HEK293 (cell line): ENCODE measurements around the gene GABRA6.

Experiments used
- CTCF ChIA-PET: fragments of 350-600 bp; formaldehyde crosslinking; extraction: SDS; loops from one replicate; lab custom pipeline; 2021; ENCODE audit warnings: antibody characterized with exemption; lab: Yijun Ruan, JAX
- POLR2A ChIA-PET: fragments of 300-600 bp; formaldehyde crosslinking; extraction: SDS; loops from one replicate; lab custom pipeline; 2020; ENCODE audit warnings: antibody characterized with exemption, inconsistent platforms; lab: Yijun Ruan, JAX
- H3K27ac ChIP-seq: fragments of 200-500 bp; sonication (Bioruptor generic); 2 replicates; pipeline ENCODE4 v1.5.1; 2014; ENCODE audit warnings: low read depth, low read length, control low read depth, inconsistent platforms; ENCODE audit errors: extremely low read depth
- H3K36me3 ChIP-seq, 2 experiments: fragments of 200-500 bp in 1 of 2; sonication (Bioruptor generic) in 1 of 2; 1 replicate in 1 of 2; 2 replicates in 1 of 2; pipeline ENCODE4 v1.5.1; 2014 to 2017; ENCODE audit warnings: inconsistent platforms in 2 of 2, low read length in 2 of 2; ENCODE audit not compliant: control insufficient read depth in 2 of 2, insufficient read depth in 1 of 2
- H3K4me1 ChIP-seq: fragments of 200-500 bp; sonication (Bioruptor generic); 2 replicates; pipeline ENCODE4 v1.5.1; 2014; ENCODE audit warnings: mild to moderate bottlenecking, low read length, inconsistent platforms; ENCODE audit not compliant: control insufficient read depth, insufficient read depth
- H3K4me3 ChIP-seq: 2 replicates; pipeline ENCODE4 v1.5.1; 2011; ENCODE audit warnings: low read depth, mild to moderate bottlenecking, control low read depth, low read length, moderate library complexity
- H3K9me3 ChIP-seq: fragments of 200-500 bp; sonication (Bioruptor generic); 2 replicates; pipeline ENCODE4 v1.5.1; 2014; ENCODE audit warnings: low read depth, low read length, inconsistent platforms; ENCODE audit not compliant: control insufficient read depth, insufficient read depth
- SETDB1 ChIP-seq: IDR thresholded peaks from one replicate; pipeline ENCODE4 v1.6.1; 2017; ENCODE audit warnings: mild to moderate bottlenecking, low read length, moderate library complexity, mixed read lengths; ENCODE audit not compliant: insufficient read length
- SP7 ChIP-seq: fragments of 450-650 bp; formaldehyde crosslinking; IDR thresholded peaks from 2 replicates; pipeline ENCODE4 v1.5.1; 2016; ENCODE audit warnings: missing biosample characterization, missing genetic modification characterization
- ZBTB11 ChIP-seq: fragments of 450-650 bp; formaldehyde crosslinking; conservative IDR thresholded peaks from 2 replicates; pipeline ENCODE4 v1.5.1; 2016; ENCODE audit warnings: low read depth, missing biosample characterization, missing genetic modification characterization
- ZIC2 ChIP-seq: fragments of 450-650 bp; formaldehyde crosslinking; IDR thresholded peaks from 2 replicates; pipeline ENCODE4 v1.5.1; 2016; ENCODE audit warnings: missing biosample characterization, missing genetic modification characterization
- ZNF138 ChIP-seq: fragments of 450-650 bp; formaldehyde crosslinking; IDR thresholded peaks from 2 replicates; pipeline ENCODE4 v1.5.1; 2016; ENCODE audit warnings: missing biosample characterization, missing genetic modification characterization, borderline replicate concordance
- ZNF2 ChIP-seq: fragments of 450-650 bp; formaldehyde crosslinking; IDR thresholded peaks from 2 replicates; pipeline ENCODE4 v1.5.1; 2016; ENCODE audit warnings: missing biosample characterization, missing genetic modification characterization
- ZNF24 ChIP-seq: fragments of 450-650 bp; formaldehyde crosslinking; IDR thresholded peaks from 2 replicates; pipeline ENCODE4 v1.5.1; 2016; ENCODE audit warnings: missing biosample characterization, missing genetic modification characterization
- ZNF302 ChIP-seq: fragments of 450-650 bp; formaldehyde crosslinking; IDR thresholded peaks from 2 replicates; pipeline ENCODE4 v1.5.1; 2016; ENCODE audit warnings: missing biosample characterization, missing genetic modification characterization, low read depth
- ZNF311 ChIP-seq: fragments of 450-650 bp; formaldehyde crosslinking; IDR thresholded peaks from 2 replicates; pipeline ENCODE4 v1.5.1; 2017; ENCODE audit warnings: missing biosample characterization, missing genetic modification characterization, borderline replicate concordance
- ZNF354C ChIP-seq: fragments of 450-650 bp; formaldehyde crosslinking; IDR thresholded peaks from 2 replicates; pipeline ENCODE4 v1.5.1; 2016; ENCODE audit warnings: missing biosample characterization, missing genetic modification characterization, low read depth, borderline replicate concordance
- ZNF394 ChIP-seq: fragments of 450-650 bp; formaldehyde crosslinking; IDR thresholded peaks from 2 replicates; pipeline ENCODE4 v1.5.1; 2016; ENCODE audit warnings: missing biosample characterization, missing genetic modification characterization, mild to moderate bottlenecking, moderate library complexity, borderline replicate concordance
- ZNF521 ChIP-seq: fragments of 450-650 bp; formaldehyde crosslinking; IDR thresholded peaks from 2 replicates; pipeline ENCODE4 v1.5.1; 2017; ENCODE audit warnings: missing biosample characterization, mild to moderate bottlenecking, missing genetic modification characterization
- ZNF555 ChIP-seq: fragments of 450-650 bp; formaldehyde crosslinking; conservative IDR thresholded peaks from 2 replicates; pipeline ENCODE4 v1.5.1; 2017; ENCODE audit warnings: missing biosample characterization, mild to moderate bottlenecking, missing genetic modification characterization, inconsistent platforms
- ZNF837 ChIP-seq: fragments of 450-650 bp; formaldehyde crosslinking; IDR thresholded peaks from 2 replicates; pipeline ENCODE4 v1.5.1; 2016; ENCODE audit warnings: missing biosample characterization, missing genetic modification characterization
- ZSCAN23 ChIP-seq: fragments of 450-650 bp; formaldehyde crosslinking; IDR thresholded peaks from 2 replicates; pipeline ENCODE4 v1.5.1; 2016; ENCODE audit warnings: missing biosample characterization, missing genetic modification characterization
- TF ChIP-seq, protein P1 (sequence below): fragments of 450-650 bp; formaldehyde crosslinking; IDR thresholded peaks from 2 replicates; pipeline ENCODE4 v1.5.1; 2016; ENCODE audit warnings: missing biosample characterization, missing genetic modification characterization
- TF ChIP-seq, protein P2 (sequence below): fragments of 450-650 bp; formaldehyde crosslinking; IDR thresholded peaks from 2 replicates; pipeline ENCODE4; 2016; ENCODE audit warnings: missing biosample characterization, missing genetic modification characterization
- TF ChIP-seq, protein P3 (sequence below): fragments of 450-650 bp; formaldehyde crosslinking; IDR thresholded peaks from 2 replicates; pipeline ENCODE4 v1.5.1; 2017; ENCODE audit warnings: missing biosample characterization, missing genetic modification characterization
- TF ChIP-seq, protein P4 (sequence below): fragments of 450-650 bp; formaldehyde crosslinking; IDR thresholded peaks from 2 replicates; pipeline ENCODE4 v1.5.1; 2016; ENCODE audit warnings: missing biosample characterization, missing genetic modification characterization

Gene GABRA6

GRCh38 chr5:161745392-161745791, 59.9 kb downstream of the GABRA6 start:
- CTCF ChIA-PET = no interaction called here
- Histone ChIP-seq H3K36me3 (no peaks in the 10 kb centered on the region), H3K4me3 (no peak overlapping the region), H3K9me3 (no peaks in the 10 kb centered on the region), H3K27ac (no peak overlapping the region), H3K4me1 (no peaks in the 10 kb centered on the region)
- POLR2A ChIA-PET = no interaction called here
- no peak for TF ChIP-seq ZNF311 (tag by site-specific recombination)
- no peak for TF ChIP-seq ZSCAN23 (tag by site-specific recombination)
- TF ChIP-seq, protein P1, sequence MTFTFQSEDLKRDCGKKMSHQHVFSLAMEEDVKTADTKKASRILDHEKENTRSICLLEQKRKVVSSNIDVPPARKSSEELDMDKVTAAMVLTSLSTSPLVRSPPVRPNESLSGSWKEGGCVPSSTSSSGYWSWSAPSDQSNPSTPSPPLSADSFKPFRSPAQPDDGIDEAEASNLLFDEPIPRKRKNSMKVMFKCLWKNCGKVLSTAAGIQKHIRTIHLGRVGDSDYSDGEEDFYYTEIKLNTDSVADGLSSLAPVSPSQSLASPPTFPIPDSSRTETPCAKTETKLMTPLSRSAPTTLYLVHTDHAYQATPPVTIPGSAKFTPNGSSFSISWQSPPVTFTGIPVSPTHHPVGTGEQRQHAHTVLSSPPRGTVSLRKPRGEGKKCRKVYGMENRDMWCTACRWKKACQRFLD = no peak
- TF ChIP-seq ZNF394 (tag by site-specific recombination) = no peak
- TF ChIP-seq ZIC2 (tag by site-specific recombination) = no peak
- TF ChIP-seq, protein P2, sequence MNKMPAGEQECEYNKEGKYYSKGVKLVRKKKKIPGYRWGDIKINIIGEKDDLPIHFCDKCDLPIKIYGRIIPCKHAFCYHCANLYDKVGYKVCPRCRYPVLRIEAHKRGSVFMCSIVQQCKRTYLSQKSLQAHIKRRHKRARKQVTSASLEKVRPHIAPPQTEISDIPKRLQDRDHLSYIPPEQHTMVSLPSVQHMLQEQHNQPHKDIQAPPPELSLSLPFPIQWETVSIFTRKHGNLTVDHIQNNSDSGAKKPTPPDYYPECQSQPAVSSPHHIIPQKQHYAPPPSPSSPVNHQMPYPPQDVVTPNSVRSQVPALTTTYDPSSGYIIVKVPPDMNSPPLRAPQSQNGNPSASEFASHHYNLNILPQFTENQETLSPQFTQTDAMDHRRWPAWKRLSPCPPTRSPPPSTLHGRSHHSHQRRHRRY (tag by site-specific recombination) = no peak
- no peak for TF ChIP-seq ZNF555 (tag by site-specific recombination)
- TF ChIP-seq ZNF837 (tag by site-specific recombination) = no peak
- TF ChIP-seq SETDB1 = no peak
- TF ChIP-seq ZBTB11 = no peak
- TF ChIP-seq, protein P3, sequence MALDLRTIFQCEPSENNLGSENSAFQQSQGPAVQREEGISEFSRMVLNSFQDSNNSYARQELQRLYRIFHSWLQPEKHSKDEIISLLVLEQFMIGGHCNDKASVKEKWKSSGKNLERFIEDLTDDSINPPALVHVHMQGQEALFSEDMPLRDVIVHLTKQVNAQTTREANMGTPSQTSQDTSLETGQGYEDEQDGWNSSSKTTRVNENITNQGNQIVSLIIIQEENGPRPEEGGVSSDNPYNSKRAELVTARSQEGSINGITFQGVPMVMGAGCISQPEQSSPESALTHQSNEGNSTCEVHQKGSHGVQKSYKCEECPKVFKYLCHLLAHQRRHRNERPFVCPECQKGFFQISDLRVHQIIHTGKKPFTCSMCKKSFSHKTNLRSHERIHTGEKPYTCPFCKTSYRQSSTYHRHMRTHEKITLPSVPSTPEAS (tag by site-specific recombination) = no peak
- no peak for TF ChIP-seq ZNF138 (tag by site-specific recombination)
- TF ChIP-seq ZNF24 (tag by site-specific recombination) = no peak
- no peak for TF ChIP-seq ZNF521 (tag by site-specific recombination)
- TF ChIP-seq, protein P4, sequence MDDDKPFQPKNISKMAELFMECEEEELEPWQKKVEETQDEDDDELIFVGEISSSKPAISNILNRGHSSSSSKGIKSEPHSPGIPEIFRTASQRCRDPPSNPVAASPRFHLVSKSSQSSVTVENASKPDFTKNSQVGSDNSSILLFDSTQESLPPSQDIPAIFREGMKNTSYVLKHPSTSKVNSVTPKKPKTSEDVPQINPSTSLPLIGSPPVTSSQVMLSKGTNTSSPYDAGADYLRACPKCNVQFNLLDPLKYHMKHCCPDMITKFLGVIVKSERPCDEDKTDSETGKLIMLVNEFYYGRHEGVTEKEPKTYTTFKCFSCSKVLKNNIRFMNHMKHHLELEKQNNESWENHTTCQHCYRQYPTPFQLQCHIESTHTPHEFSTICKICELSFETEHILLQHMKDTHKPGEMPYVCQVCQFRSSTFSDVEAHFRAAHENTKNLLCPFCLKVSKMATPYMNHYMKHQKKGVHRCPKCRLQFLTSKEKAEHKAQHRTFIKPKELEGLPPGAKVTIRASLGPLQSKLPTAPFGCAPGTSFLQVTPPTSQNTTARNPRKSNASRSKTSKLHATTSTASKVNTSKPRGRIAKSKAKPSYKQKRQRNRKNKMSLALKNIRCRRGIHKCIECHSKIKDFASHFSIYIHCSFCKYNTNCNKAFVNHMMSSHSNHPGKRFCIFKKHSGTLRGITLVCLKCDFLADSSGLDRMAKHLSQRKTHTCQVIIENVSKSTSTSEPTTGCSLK = no peak

DNA sequence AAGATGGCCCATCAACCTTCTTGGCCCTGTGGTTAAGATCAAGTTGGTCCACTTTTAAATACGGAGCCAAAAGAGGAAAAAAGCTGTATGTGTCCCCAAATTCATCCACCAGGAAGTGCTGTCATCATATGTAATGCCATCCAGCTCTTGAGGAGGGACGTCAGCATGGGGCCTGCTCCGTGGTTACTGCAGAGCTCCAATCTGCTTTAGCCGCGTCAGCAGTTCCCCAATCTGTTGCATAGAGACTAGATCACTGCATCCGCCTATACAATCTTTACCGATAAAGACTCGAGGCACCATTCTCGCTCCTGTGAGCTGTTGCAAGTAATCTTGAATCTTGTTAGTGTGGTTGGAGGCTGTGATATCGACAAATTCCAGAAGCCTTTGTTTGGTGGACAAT, 65.7 kb downstream of the GABRA6 start:
- ChIA-PET POLR2A (no interaction called here), CTCF (no interaction called here)
- Histone ChIP-seq H3K4me3 (no peak overlapping the region), H3K36me3 (no peaks in the 10 kb centered on the region), H3K9me3 (no peaks in the 10 kb centered on the region), H3K4me1 (no peaks in the 10 kb centered on the region), H3K27ac (no peak overlapping the region)
- TF ChIP-seq ZNF354C (no peak), ZNF302 (tag by site-specific recombination) (no peak), ZNF2 (tag by site-specific recombination) (no peak), ZIC2 (tag by site-specific recombination) (no peak), SP7 (no peak)
